Caco-2 (cell line): ENCODE results near the gene ZNF175. TPM values are rescaled to one million over a fixed set of nuclear protein-coding genes. Genes with fewer than 3 reads are reported as not detected.

ENCODE experiments used
- BruUV-seq: library from RNA; stranded (reverse); fragments of 400-500 nt; replicated peaks from 2 replicates; lab custom pipeline; 2021; lab: Mats Ljungman, UMichigan
- CTCF ChIA-PET: fragments of 300-600 bp; sonication (Branson Sonifier 250); formaldehyde crosslinking; loops from one replicate; lab custom pipeline; 2022; ENCODE audit warnings: antibody characterized with exemption; lab: Charles Lee
- POLR2A ChIA-PET: fragments of 300-600 bp; sonication (Branson Sonifier 250); formaldehyde crosslinking; loops from one replicate; lab custom pipeline; 2022; ENCODE audit warnings: antibody characterized with exemption; lab: Charles Lee
- DNase-seq, 2 experiments: peaks; one replicate each; pipeline versions ENCODE4 v3.0.0 to v3.0.0-alpha.2; 2020 to 2022
- H3K27me3 ChIP-seq: replicated peaks from 2 replicates; pipeline ENCODE4 v1.6.0; 2011; ENCODE audit warnings: low read length; ENCODE audit not compliant: control insufficient read depth, insufficient read depth
- H3K36me3 ChIP-seq: 2 replicates; pipeline ENCODE4 v1.5.1; 2011; ENCODE audit warnings: low read length; ENCODE audit not compliant: control insufficient read depth, insufficient read depth
- H3K4me1 ChIP-seq: fragments of 250-450 bp; sonication (Bioruptor Pico); 2 replicates; pipeline ENCODE4 v1.5.1; 2020; ENCODE audit warnings: mild to moderate bottlenecking
- H3K4me3 ChIP-seq: 2 replicates; pipeline ENCODE4 v1.5.1; 2011; ENCODE audit warnings: low read depth, mild to moderate bottlenecking, control low read depth, low read length
- H3K9me3 ChIP-seq: fragments of 250-450 bp; sonication (Bioruptor Pico); 2 replicates; pipeline ENCODE4 v1.5.1; 2020; ENCODE audit warnings: mild to moderate bottlenecking, moderate library complexity
- H3K27ac Mint-ChIP-seq: one replicate; pipeline ENCODE4 v1.8.0; 2022; ENCODE audit warnings: mixed read lengths; ENCODE audit not compliant: unreplicated experiment
- H3K27me3 Mint-ChIP-seq: one replicate; pipeline ENCODE4 v1.8.0; 2022; ENCODE audit warnings: mixed read lengths; ENCODE audit not compliant: insufficient read depth, unreplicated experiment
- H3K36me3 Mint-ChIP-seq: one replicate; pipeline ENCODE4 v1.8.0; 2022; ENCODE audit warnings: mild to moderate bottlenecking, mixed read lengths; ENCODE audit not compliant: insufficient read depth, unreplicated experiment
- H3K4me1 Mint-ChIP-seq: one replicate; pipeline ENCODE4 v1.8.0; 2022; ENCODE audit warnings: low read depth, mixed read lengths; ENCODE audit not compliant: unreplicated experiment
- H3K4me3 Mint-ChIP-seq: one replicate; pipeline ENCODE4 v1.8.0; 2022; ENCODE audit warnings: mild to moderate bottlenecking, moderate library complexity, mixed read lengths; ENCODE audit not compliant: unreplicated experiment
- H3K9me3 Mint-ChIP-seq: one replicate; pipeline ENCODE4 v1.8.0; 2022; ENCODE audit warnings: mixed read lengths; ENCODE audit not compliant: unreplicated experiment
- intact Hi-C: fragments of 100-400 bp; cut with micrococcal nuclease; formaldehyde crosslinking; loops from one replicate; pipeline ENCODE4 v1.10.0; 2022; ENCODE audit not compliant: unreplicated experiment
- total RNA-seq: library from RNA; stranded (reverse); gene quantifications from 2 replicates; pipeline ENCODE4 v1.2.3, GENCODE V29; 2022
- TF ChIP-seq, protein P1 (sequence below), 2 experiments: fragments of 200-600 bp in 1 of 2; IDR thresholded peaks; 1 replicate in 1 of 2; 2 replicates in 1 of 2; pipeline versions ENCODE4 v1.5.1 to v1.8.0; 2011 to 2022; ENCODE audit warnings: antibody characterized with exemption in 1 of 2, control low read depth in 1 of 2, inconsistent platforms in 1 of 2, low read depth in 1 of 2, low read length in 1 of 2, mild to moderate bottlenecking in 1 of 2, moderate library complexity in 1 of 2; ENCODE audit not compliant: insufficient read depth in 1 of 2, severe bottlenecking in 1 of 2, unreplicated experiment in 1 of 2

The ZNF175 gene
- total RNA-seq, 1 experiment from 2014 or later: 8.7 TPM

- CTCF ChIA-PET: no interaction called here
- Histone ChIP-seq H3K36me3 (no peaks in the 10 kb centered on the region), H3K27me3 (no peaks in the 10 kb centered on the region), H3K4me3 (no peak overlapping the region), H3K9me3 (no peaks in the 10 kb centered on the region), H3K4me1 (0 out of 2 replicates have a peak, but pooled peaks cover 3% of the 10 kb centered on the region)
- DNase-seq: peak; percentile 16 to 47
- Mint-ChIP-seq H3K4me3 (no peak overlapping the region), H3K27ac (no peak overlapping the region), H3K4me1 (no peaks in the 10 kb centered on the region), H3K36me3 (no peaks in the 10 kb centered on the region), H3K9me3 (peaks cover 8% of the 10 kb centered on the region), H3K27me3 (peaks cover 10% of the 10 kb centered on the region)
- TF ChIP-seq, protein P1, sequence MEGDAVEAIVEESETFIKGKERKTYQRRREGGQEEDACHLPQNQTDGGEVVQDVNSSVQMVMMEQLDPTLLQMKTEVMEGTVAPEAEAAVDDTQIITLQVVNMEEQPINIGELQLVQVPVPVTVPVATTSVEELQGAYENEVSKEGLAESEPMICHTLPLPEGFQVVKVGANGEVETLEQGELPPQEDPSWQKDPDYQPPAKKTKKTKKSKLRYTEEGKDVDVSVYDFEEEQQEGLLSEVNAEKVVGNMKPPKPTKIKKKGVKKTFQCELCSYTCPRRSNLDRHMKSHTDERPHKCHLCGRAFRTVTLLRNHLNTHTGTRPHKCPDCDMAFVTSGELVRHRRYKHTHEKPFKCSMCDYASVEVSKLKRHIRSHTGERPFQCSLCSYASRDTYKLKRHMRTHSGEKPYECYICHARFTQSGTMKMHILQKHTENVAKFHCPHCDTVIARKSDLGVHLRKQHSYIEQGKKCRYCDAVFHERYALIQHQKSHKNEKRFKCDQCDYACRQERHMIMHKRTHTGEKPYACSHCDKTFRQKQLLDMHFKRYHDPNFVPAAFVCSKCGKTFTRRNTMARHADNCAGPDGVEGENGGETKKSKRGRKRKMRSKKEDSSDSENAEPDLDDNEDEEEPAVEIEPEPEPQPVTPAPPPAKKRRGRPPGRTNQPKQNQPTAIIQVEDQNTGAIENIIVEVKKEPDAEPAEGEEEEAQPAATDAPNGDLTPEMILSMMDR (IDR thresholded peaks at IDR 0.05; ENCODE audit: insufficient read depth in 1 of 2, low read depth in 1 of 2, low read length in 1 of 2, severe bottlenecking in 1 of 2, unreplicated experiment in 1 of 2): no peak
- POLR2A ChIA-PET: no interaction called here
- BruUV-seq: no TSS peak
- intact Hi-C loops: no loop called here
Measured at GRCh38 chr19:51632126-51632525, 61.0 kb downstream of the ZNF175 start.

DNA sequence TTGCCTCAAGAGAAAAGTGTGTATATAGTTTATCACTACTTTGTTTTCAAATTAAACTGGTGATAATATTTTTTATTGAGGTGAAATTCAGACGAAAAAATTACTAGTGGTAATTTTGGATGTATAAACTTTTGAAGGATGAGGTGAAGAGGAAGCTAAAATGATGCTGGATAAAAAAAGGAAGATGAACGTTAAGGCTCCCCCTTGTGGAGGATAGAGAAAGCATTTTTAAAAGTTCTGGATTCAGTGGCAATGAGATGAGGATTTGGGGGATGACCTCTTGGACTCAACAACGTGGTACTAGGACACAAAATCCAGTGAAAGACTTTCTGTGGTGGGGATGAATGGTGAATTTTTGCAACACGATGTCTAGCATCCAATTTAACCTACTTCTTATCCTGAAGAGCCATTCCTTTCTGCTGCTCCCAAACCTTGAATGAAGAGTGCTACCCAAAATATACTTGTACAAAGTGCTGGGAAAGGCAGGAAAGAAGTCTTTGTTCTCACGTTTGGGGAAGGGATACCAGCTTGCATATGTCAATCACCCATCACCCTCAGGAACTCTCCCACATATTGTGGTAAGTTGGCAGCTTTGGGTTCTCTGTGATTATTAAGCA lies 66.4 kb downstream of the ZNF175 start:
- no TSS peak for BruUV-seq
- Mint-ChIP-seq H3K36me3 (no peaks in the 10 kb centered on the region), H3K27me3 (peaks cover 5% of the 10 kb centered on the region), H3K4me1 (no peaks in the 10 kb centered on the region), H3K27ac (no peak overlapping the region), H3K4me3 (no peak overlapping the region), H3K9me3 (peaks cover 14% of the 10 kb centered on the region)
- intact Hi-C loops: no loop called here
- TF ChIP-seq, protein P1 (IDR thresholded peaks at IDR 0.05; ENCODE audit: insufficient read depth in 1 of 2, low read depth in 1 of 2, low read length in 1 of 2, severe bottlenecking in 1 of 2, unreplicated experiment in 1 of 2): peak; percentile 14 to 45
- Histone ChIP-seq H3K27me3 (no peaks in the 10 kb centered on the region), H3K9me3 (0 out of 2 replicates have a peak, but pooled peaks cover 5% of the 10 kb centered on the region), H3K4me3 (no peak overlapping the region), H3K36me3 (no peaks in the 10 kb centered on the region), H3K4me1 (no peaks in the 10 kb centered on the region)
- POLR2A ChIA-PET: no interaction called here
- CTCF ChIA-PET: no interaction called here
- no peak for DNase-seq

DNA sequence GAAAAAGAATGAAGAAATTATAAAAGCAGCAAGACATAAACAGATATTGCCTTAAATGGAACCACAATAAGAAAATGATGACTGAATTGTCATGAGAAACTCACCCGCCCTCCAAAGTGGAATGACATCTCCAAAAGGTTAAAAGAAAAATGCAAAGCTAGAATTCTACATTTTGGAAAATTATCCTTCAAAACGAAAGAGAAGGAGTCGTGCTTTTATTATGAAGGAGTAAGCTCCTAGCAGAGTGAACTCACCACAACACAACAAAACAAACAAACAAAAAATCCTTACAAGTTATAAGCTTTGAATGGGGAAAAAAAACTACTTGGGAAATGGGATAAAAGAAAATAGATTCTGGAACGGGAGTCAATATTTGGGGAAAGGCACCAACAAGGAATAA lies 68.8 kb downstream of the ZNF175 start:
- Mint-ChIP-seq H3K36me3 (no peaks in the 10 kb centered on the region), H3K27ac (no peak overlapping the region), H3K4me3 (no peak overlapping the region), H3K27me3 (peaks cover 12% of the 10 kb centered on the region), H3K4me1 (peaks cover 6% of the 10 kb centered on the region), H3K9me3 (peaks cover 14% of the 10 kb centered on the region)
- POLR2A ChIA-PET: no interaction called here
- Histone ChIP-seq H3K4me1 (0 out of 2 replicates have a peak, but pooled peaks cover 3% of the 10 kb centered on the region), H3K9me3 (0 out of 2 replicates have a peak, but pooled peaks cover 5% of the 10 kb centered on the region), H3K27me3 (no peaks in the 10 kb centered on the region), H3K36me3 (no peaks in the 10 kb centered on the region), H3K4me3 (no peak overlapping the region)
- TF ChIP-seq, protein P1 (IDR thresholded peaks at IDR 0.05; ENCODE audit: insufficient read depth in 1 of 2, low read depth in 1 of 2, low read length in 1 of 2, severe bottlenecking in 1 of 2, unreplicated experiment in 1 of 2): no peak
- CTCF ChIA-PET: interaction anchor here (0.6 to 0.7 kb wide), 3 partner anchors 21 to 88 kb away, joined by 3 read pairs; no protein-coding TSS in a partner anchor
- no peak for DNase-seq
- BruUV-seq: no TSS peak
- intact Hi-C loops: no loop called here
